KMS-11 (cell line): ENCODE results near the gene ZSCAN2.

Experiments
- H2AFZ ChIP-seq: fragments of 200-600 bp; sonication (generic); 2 replicates; pipeline ENCODE4 v1.6.1; 2016; ENCODE audit warnings: antibody characterized with exemption, mixed run types, low read depth
- H3K27ac ChIP-seq: fragments of 200-600 bp; sonication (generic); 2 replicates; pipeline ENCODE4 v1.6.1; 2016; ENCODE audit warnings: mild to moderate bottlenecking, mixed run types
- H3K27me3 ChIP-seq: fragments of 200-600 bp; sonication (generic); 2 replicates; pipeline ENCODE4 v1.6.1; 2017; ENCODE audit warnings: mild to moderate bottlenecking, low read depth, mixed run types, moderate library complexity; ENCODE audit not compliant: insufficient read depth
- H3K36me3 ChIP-seq: fragments of 200-600 bp; sonication (generic); 2 replicates; pipeline ENCODE4 v1.6.1; 2017; ENCODE audit warnings: mild to moderate bottlenecking, mixed run types; ENCODE audit not compliant: insufficient read depth
- H3K4me1 ChIP-seq: fragments of 200-600 bp; sonication (generic); 2 replicates; pipeline ENCODE4 v1.6.1; 2016; ENCODE audit warnings: mild to moderate bottlenecking, low read depth, mixed run types; ENCODE audit not compliant: poor library complexity, severe bottlenecking
- H3K4me2 ChIP-seq: fragments of 200-600 bp; sonication (generic); 2 replicates; pipeline ENCODE4 v1.7.0; 2016; ENCODE audit warnings: mild to moderate bottlenecking, mixed run types
- H3K4me3 ChIP-seq: fragments of 200-600 bp; sonication (generic); IDR thresholded peaks from 2 replicates; pipeline ENCODE4 v1.6.1; 2017; ENCODE audit warnings: low read depth, low read length, mixed read lengths; ENCODE audit not compliant: insufficient read depth
- H3K79me2 ChIP-seq: fragments of 200-600 bp; sonication (generic); 2 replicates; pipeline ENCODE4 v1.6.1; 2016; ENCODE audit warnings: low read depth, mixed run types; ENCODE audit not compliant: insufficient read depth
- H3K9ac ChIP-seq: fragments of 200-600 bp; sonication (generic); 2 replicates; pipeline ENCODE4 v1.6.1; 2016; ENCODE audit warnings: mild to moderate bottlenecking, mixed run types
- H4K20me1 ChIP-seq: fragments of 200-600 bp; sonication (generic); 2 replicates; pipeline ENCODE4 v1.6.1; 2016; ENCODE audit warnings: mild to moderate bottlenecking, mixed run types; ENCODE audit not compliant: insufficient read depth
- TF ChIP-seq, protein P1 (sequence below): fragments of 200-600 bp; sonication (generic); conservative IDR thresholded peaks from 2 replicates; pipeline ENCODE4 v1.6.1; 2017; ENCODE audit warnings: low read depth, mild to moderate bottlenecking, antibody characterized with exemption, low read length, moderate library complexity, mixed read lengths

ZSCAN2 gene

DNA sequence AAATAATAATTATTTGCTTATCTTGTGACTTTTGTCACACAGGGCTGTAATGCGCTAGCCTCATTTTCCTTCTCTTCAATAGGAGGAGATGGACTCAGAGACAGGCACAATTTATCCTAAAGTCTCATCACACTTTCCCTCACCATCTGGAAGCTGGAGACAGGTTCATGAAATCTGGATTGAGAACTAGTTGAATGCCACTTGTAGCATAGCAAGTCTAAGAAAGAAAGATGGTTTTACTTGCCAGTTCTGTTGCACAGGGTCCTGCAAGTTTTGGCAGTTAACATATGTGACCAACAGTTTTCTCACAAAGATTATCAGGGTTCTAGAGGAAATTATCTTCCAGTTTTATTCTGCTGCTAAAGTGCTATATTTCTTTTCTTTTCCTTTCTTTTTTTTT is 9.0 kb upstream of the ZSCAN2 start:
- H4K20me1 ChIP-seq = no peaks in the 10 kb centered on the region
- no peak overlapping the region for H3K9ac ChIP-seq
- no peak overlapping the region for H3K4me3 ChIP-seq
- no peak overlapping the region for H3K27ac ChIP-seq
- peaks cover 2% of the 10 kb centered on the region for H3K4me1 ChIP-seq
- H2AFZ ChIP-seq = no peak overlapping the region
- TF ChIP-seq, protein P1, sequence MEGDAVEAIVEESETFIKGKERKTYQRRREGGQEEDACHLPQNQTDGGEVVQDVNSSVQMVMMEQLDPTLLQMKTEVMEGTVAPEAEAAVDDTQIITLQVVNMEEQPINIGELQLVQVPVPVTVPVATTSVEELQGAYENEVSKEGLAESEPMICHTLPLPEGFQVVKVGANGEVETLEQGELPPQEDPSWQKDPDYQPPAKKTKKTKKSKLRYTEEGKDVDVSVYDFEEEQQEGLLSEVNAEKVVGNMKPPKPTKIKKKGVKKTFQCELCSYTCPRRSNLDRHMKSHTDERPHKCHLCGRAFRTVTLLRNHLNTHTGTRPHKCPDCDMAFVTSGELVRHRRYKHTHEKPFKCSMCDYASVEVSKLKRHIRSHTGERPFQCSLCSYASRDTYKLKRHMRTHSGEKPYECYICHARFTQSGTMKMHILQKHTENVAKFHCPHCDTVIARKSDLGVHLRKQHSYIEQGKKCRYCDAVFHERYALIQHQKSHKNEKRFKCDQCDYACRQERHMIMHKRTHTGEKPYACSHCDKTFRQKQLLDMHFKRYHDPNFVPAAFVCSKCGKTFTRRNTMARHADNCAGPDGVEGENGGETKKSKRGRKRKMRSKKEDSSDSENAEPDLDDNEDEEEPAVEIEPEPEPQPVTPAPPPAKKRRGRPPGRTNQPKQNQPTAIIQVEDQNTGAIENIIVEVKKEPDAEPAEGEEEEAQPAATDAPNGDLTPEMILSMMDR = no peak
- no peaks in the 10 kb centered on the region for H3K27me3 ChIP-seq
- no peaks in the 10 kb centered on the region for H3K79me2 ChIP-seq
- H3K4me2 ChIP-seq = no peak overlapping the region
- H3K36me3 ChIP-seq = no peaks in the 10 kb centered on the region

DNA sequence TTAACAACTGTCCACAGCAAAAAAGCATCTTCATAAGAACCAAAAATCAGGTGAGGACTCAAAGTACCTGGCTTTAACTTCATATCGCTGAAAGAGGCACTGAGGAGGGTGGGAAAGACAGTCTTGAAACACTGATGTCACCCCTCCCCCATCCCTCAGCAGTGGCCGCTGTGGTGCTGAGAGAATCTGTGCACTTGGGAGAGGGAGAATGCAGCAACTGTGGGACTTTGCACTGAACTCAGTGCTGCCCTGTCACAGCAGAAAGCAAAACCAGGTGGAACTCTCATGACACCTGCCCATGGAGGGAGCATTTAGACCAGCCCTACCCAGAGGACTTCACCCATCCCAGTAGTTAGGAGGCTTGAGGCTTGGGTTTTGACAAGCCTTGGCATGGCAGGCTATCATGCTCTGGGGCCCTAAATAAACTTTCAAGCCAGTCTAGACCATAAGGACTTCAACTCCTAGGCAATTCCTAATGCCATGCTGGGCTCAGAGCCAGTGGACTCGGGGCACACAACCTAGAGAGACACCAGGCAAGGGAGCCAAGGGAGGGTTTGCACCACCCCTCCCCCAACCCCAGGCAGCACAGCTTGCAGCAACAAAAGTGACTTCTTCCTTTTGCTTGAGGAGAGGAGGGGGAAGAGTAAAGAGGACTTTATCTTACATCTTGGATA is 6.1 kb upstream of the ZSCAN2 start:
- Histone ChIP-seq H3K27ac (no peak overlapping the region), H3K4me2 (no peak overlapping the region), H3K36me3 (no peaks in the 10 kb centered on the region), H4K20me1 (no peaks in the 10 kb centered on the region), H3K79me2 (no peaks in the 10 kb centered on the region), H3K27me3 (no peaks in the 10 kb centered on the region), H3K4me1 (peaks cover 20% of the 10 kb centered on the region), H3K4me3 (no peak overlapping the region), H2AFZ (no peak overlapping the region), H3K9ac (no peak overlapping the region)
- TF ChIP-seq, protein P1 = no peak

DNA sequence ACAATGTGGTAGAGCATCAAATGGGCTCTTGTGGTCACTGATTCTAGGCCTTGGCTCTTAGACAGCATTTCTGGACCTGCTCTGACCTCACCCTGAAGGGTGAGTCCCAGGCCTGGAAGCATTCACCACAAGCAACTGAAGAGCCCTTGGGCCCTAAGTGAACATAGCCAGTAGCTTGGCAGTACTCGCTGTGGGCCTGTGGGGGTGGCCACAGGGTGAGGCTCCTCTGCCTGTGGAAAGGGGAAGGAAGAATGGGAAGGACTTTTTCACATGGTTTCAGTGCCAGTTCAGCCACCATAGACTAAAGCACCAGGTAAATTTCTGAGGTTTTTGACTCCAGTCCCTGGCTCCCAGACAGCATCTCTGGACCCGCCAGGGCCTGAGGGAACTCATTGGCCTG is 5.1 kb upstream of the ZSCAN2 start:
- no peaks in the 10 kb centered on the region for H3K79me2 ChIP-seq
- H3K27me3 ChIP-seq = no peaks in the 10 kb centered on the region
- no peaks in the 10 kb centered on the region for H3K36me3 ChIP-seq
- H3K27ac ChIP-seq = no peak overlapping the region
- no peak overlapping the region for H3K4me2 ChIP-seq
- peaks cover 23% of the 10 kb centered on the region for H3K4me1 ChIP-seq
- H4K20me1 ChIP-seq = no peaks in the 10 kb centered on the region
- H2AFZ ChIP-seq = no peak overlapping the region
- H3K4me3 ChIP-seq = no peak overlapping the region
- no peak overlapping the region for H3K9ac ChIP-seq
- TF ChIP-seq, protein P1 = no peak

DNA sequence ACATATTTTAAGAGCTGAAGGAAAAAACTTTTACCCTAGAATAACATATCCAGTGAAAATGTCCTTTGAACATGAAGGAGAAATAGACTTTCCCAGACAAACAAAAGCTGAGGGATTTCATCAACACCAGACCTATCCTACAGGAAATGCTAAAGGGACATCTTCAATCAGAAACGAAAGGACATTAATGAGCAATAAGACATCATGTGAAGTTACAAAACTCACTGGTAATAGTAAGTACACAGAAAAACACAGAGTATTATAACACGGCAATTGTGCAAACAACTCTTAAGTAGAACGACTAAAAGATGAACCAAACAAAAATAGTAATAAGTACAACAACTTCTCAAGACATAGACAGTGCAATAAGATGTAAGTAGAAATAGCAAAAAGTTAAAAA is 3.5 kb upstream of the ZSCAN2 start:
- no peak overlapping the region for H3K9ac ChIP-seq
- no peaks in the 10 kb centered on the region for H3K27me3 ChIP-seq
- H2AFZ ChIP-seq = no peak overlapping the region
- no peaks in the 10 kb centered on the region for H3K36me3 ChIP-seq
- TF ChIP-seq, protein P1 = no peak
- H3K4me1 ChIP-seq = peaks cover 29% of the 10 kb centered on the region
- H3K27ac ChIP-seq = no peak overlapping the region
- no peaks in the 10 kb centered on the region for H4K20me1 ChIP-seq
- no peaks in the 10 kb centered on the region for H3K79me2 ChIP-seq
- H3K4me3 ChIP-seq = no peak overlapping the region
- H3K4me2 ChIP-seq = no peak overlapping the region
